ENCODE results near the gene BASP1.
"Not testable (repeated sequence)": the region's sequence is repeated elsewhere in the genome, so short reads cannot be mapped to it uniquely, and the experiment has no call there.

BASP1 gene

GRCh38 chr5:17319095-17319494 is 101.7 kb downstream of the BASP1 start:
- not testable (repeated sequence) for DNase-seq (ENCODE audit: low read depth)

GRCh38 chr5:17325770-17326599 is 108.6 kb downstream of the BASP1 start:
- DNase-seq (ENCODE audit: low read depth): no peak
